Progenitor cell of endocrine pancreas (in vitro differentiated cells): ENCODE results near the gene G2E3. TPM values are rescaled to one million over a fixed set of nuclear protein-coding genes. Genes with fewer than 3 reads are reported as not detected.
"Not testable (repeated sequence)": the region's sequence is repeated elsewhere in the genome, so short reads cannot be mapped to it uniquely, and the experiment has no call there.

Source experiments
- DNase-seq: peaks from one replicate; pipeline ENCODE4 v3.0.0; 2021; ENCODE audit warnings: low spot score; ENCODE audit not compliant: unreplicated experiment
- H3K27ac Mint-ChIP-seq: 2 replicates; pipeline ENCODE4 v1.8.0; 2021; ENCODE audit warnings: mild to moderate bottlenecking, moderate library complexity, mixed read lengths
- H3K27me3 Mint-ChIP-seq: 2 replicates; pipeline ENCODE4 v1.8.0; 2021; ENCODE audit warnings: mixed read lengths
- H3K36me3 Mint-ChIP-seq: 2 replicates; pipeline ENCODE4 v1.8.0; 2022; ENCODE audit warnings: mixed read lengths; ENCODE audit not compliant: insufficient read depth
- H3K4me1 Mint-ChIP-seq: 2 replicates; pipeline ENCODE4 v1.8.0; 2021; ENCODE audit warnings: low read depth, mixed read lengths
- H3K4me3 Mint-ChIP-seq: 2 replicates; pipeline ENCODE4 v1.8.0; 2021; ENCODE audit warnings: low read depth, mild to moderate bottlenecking, moderate library complexity, mixed read lengths
- H3K9me3 Mint-ChIP-seq: 2 replicates; pipeline ENCODE4 v1.8.0; 2021; ENCODE audit warnings: low read depth, mixed read lengths
- CTCF ChIP-seq: fragments of 200-600 bp; sonication (generic); IDR thresholded peaks from one replicate; pipeline ENCODE4 v1.5.0; 2021; ENCODE audit warnings: antibody characterized with exemption, mild to moderate bottlenecking; ENCODE audit not compliant: unreplicated experiment
- total RNA-seq: library from RNA; stranded (reverse); gene quantifications from 2 replicates; pipeline ENCODE4 v1.2.1, GENCODE V29; 2021

The G2E3 gene
- total RNA-seq, 1 donor from 2014 or later = 31.4 TPM

DNA sequence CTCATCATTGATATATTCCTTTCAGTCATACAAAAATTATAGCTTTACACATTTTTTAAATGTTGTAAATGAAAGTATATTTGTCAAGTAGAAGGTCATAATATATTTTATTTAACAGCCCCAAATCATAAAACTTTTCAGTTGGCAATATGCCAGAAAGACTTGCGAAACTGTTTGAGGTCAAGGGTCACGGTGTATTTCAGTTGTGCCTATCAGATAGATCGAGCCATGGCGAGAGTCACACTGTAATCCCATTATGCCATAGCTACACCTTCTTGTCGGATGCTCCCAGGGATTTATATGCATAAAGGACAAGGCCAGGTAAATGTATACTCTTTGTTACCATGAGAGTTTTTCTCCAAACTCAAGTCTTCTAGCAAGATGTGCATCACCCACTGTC is 26.7 kb upstream of the G2E3 start:
- Mint-ChIP-seq H3K36me3 (no peaks in the 10 kb centered on the region), H3K9me3 (no peaks in the 10 kb centered on the region), H3K4me3 (no peak overlapping the region), H3K27ac (no peak overlapping the region), H3K4me1 (no peaks in the 10 kb centered on the region), H3K27me3 (no peaks in the 10 kb centered on the region)
- no peak for DNase-seq
- TF ChIP-seq CTCF = no peak

- Mint-ChIP-seq H3K4me3 (no peak overlapping the region), H3K36me3 (no peaks in the 10 kb centered on the region), H3K4me1 (no peaks in the 10 kb centered on the region), H3K27me3 (no peaks in the 10 kb centered on the region), H3K27ac (no peak overlapping the region), H3K9me3 (no peaks in the 10 kb centered on the region)
- TF ChIP-seq CTCF = no peak
- DNase-seq = no peak
Observed at GRCh38 chr14:30533126-30533525, 25.8 kb upstream of the G2E3 start.

DNA sequence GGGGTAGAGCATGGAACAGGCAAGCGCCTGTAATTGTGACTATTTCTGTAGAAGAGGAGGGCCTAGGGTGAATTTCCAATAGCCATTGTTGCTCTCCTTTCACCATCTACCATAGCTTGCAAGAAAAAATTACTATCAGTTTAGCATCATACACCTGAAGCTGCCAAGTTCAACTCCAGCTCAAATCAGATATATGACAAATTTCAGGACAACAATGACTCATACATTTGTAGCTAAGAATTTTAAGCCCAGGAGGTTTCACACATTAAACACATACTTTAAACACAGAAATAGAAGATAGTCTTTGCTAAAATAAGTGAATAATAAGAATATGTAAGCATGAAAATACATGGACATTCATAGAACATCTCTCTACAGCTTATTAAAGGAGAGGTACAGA is 17.6 kb upstream of the G2E3 start:
- Mint-ChIP-seq H3K27me3 (no peaks in the 10 kb centered on the region), H3K4me3 (no peak overlapping the region), H3K9me3 (peaks cover 8% of the 10 kb centered on the region), H3K4me1 (no peaks in the 10 kb centered on the region), H3K27ac (no peak overlapping the region), H3K36me3 (no peaks in the 10 kb centered on the region)
- DNase-seq = no peak
- TF ChIP-seq CTCF = no peak

DNA sequence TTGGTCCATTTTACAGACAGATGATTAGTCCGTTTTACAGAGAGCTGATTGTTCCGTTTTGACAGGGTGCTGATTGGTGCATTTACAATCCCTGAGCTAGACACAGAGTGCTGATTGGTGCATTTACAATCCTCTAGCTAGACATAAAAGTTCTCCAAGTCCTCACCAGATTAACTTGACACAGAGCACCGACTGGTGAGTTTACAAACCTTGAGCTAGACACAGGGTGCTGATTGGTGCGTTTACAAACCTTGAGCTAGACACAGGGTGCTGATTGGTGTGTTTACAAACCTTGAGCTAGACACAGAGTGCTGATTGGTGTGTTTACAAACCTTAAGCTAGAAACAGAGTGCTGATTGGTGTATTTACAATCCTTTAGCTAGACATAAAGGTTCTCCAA is 12.2 kb upstream of the G2E3 start:
- not testable (repeated sequence) for H3K27ac Mint-ChIP-seq, H3K4me3 Mint-ChIP-seq, H3K36me3 Mint-ChIP-seq, H3K4me1 Mint-ChIP-seq, H3K9me3 Mint-ChIP-seq, H3K27me3 Mint-ChIP-seq, DNase-seq

- peaks cover 6% of the 10 kb centered on the region for H3K9me3 Mint-ChIP-seq
- no peak overlapping the region for H3K27ac Mint-ChIP-seq
- no peaks in the 10 kb centered on the region for H3K36me3 Mint-ChIP-seq
- H3K27me3 Mint-ChIP-seq = no peaks in the 10 kb centered on the region
- TF ChIP-seq CTCF = no peak
- H3K4me1 Mint-ChIP-seq = peaks cover 13% of the 10 kb centered on the region
- no peak for DNase-seq
- no peak overlapping the region for H3K4me3 Mint-ChIP-seq
Observed at GRCh38 chr14:30547388-30548048, 11.4 kb upstream of the G2E3 start.

GRCh38 chr14:30550335-30550734 is 8.6 kb upstream of the G2E3 start:
- no peak for DNase-seq
- no peaks in the 10 kb centered on the region for H3K36me3 Mint-ChIP-seq
- H3K4me3 Mint-ChIP-seq = no peak overlapping the region
- peaks cover 13% of the 10 kb centered on the region for H3K4me1 Mint-ChIP-seq
- H3K9me3 Mint-ChIP-seq = peaks cover 4% of the 10 kb centered on the region
- no peaks in the 10 kb centered on the region for H3K27me3 Mint-ChIP-seq
- TF ChIP-seq CTCF = no peak
- no peak overlapping the region for H3K27ac Mint-ChIP-seq
